SK-N-MC (cell line): ENCODE measurements around the gene ADAMTS7.
"Not testable (repeated sequence)": the region's sequence is repeated elsewhere in the genome, so short reads cannot be mapped to it uniquely, and the experiment has no call there.

ENCODE experiments used
- DNase-seq: peaks from one replicate; pipeline ENCODE4 v3.0.0-alpha.2; 2011; ENCODE audit warnings: low read depth, low spot score
- H3K27ac ChIP-seq: fragments of 200-600 bp; sonication (generic); 2 replicates; pipeline ENCODE4 v1.5.1; 2016; ENCODE audit warnings: mixed run types
- H3K36me3 ChIP-seq: fragments of 200-600 bp; sonication (generic); 2 replicates; pipeline ENCODE4 v1.6.1; 2017; ENCODE audit warnings: antibody characterized with exemption, low read length, mixed read lengths; ENCODE audit not compliant: insufficient read depth
- H3K4me3 ChIP-seq: fragments of 200-600 bp; sonication (generic); 2 replicates; pipeline ENCODE4 v1.5.1; 2016
- H3K9ac ChIP-seq: fragments of 200-600 bp; sonication (generic); 2 replicates; pipeline ENCODE4 v1.8.0; 2017; ENCODE audit warnings: mixed run types, mixed read lengths; ENCODE audit not compliant: insufficient read length
- H3K9me3 ChIP-seq: fragments of 200-600 bp; sonication (generic); 2 replicates; pipeline ENCODE4 v1.6.1; 2017; ENCODE audit warnings: low read depth, mild to moderate bottlenecking, antibody characterized with exemption, low read length, moderate library complexity, mixed read lengths
- EZH2 ChIP-seq: fragments of 200-600 bp; sonication (generic); IDR thresholded peaks from one replicate; pipeline ENCODE4 v1.6.1; 2017; ENCODE audit warnings: antibody characterized with exemption
- FOXP2 ChIP-seq: optimal IDR thresholded peaks from 2 replicates; pipeline ENCODE3; 2011; ENCODE audit warnings: mild to moderate bottlenecking, moderate library complexity; ENCODE audit not compliant: insufficient read depth; ENCODE audit errors: extremely low read length, control extremely low read depth
- POLR2AphosphoS5 ChIP-seq: IDR thresholded peaks from 2 replicates; pipeline ENCODE4 v1.6.1; 2012; ENCODE audit warnings: mild to moderate bottlenecking, low read depth, low read length, borderline replicate concordance

Gene ADAMTS7

DNA sequence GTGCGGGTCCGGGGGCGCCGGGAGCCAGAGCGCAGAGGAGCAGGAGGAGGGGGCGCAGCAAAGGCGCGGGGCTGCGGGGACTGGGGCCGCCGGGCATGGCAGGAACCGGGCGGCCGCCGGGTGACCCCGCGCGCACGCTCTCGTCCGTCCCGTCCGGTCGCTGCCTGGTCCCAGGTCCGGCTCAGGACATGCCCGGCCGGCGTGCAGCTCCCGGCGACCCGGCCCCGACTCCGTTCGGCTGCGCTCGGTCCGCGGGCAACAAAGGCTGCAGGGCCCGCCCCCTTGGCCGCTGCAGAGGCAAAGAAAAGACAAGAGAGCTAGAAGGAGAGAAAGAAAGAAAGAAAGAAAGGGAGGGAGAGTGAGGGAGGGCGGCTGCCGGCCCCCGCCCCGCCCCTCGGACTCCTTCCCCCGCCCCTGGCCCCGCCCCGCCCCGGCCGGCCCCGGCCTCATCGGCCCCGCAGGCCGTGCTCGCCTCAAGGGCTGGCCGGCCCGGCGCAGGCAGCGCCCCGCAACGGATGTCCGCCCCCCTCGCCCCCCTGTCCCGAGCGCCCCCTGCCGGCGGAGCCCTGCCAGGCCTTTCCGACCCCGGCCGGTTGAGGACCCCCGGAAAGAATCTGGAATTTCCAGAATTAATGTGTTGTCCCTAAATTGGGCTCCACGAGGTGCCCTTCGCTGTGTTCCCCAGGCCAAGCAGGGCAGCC is at the start of gene ADAMTS7:
ADAMTS7 (minus strand) TSS at position 341 of the 701 bp plus-strand sequence; CDS start at position 97, 244 bp downstream.
- Histone ChIP-seq H3K27ac (no peak within 1 kb of the TSS), H3K9ac (no peak within 1 kb of the TSS), H3K4me3 (peak within 1 kb of the TSS; percentile 80), H3K36me3 (no peaks in the 10 kb centered on the region), H3K9me3 (no peaks in the 10 kb centered on the region)
- TF ChIP-seq EZH2 (no peak), FOXP2 (no peak), POLR2AphosphoS5 (no peak)
- DNase-seq = no peak

DNA sequence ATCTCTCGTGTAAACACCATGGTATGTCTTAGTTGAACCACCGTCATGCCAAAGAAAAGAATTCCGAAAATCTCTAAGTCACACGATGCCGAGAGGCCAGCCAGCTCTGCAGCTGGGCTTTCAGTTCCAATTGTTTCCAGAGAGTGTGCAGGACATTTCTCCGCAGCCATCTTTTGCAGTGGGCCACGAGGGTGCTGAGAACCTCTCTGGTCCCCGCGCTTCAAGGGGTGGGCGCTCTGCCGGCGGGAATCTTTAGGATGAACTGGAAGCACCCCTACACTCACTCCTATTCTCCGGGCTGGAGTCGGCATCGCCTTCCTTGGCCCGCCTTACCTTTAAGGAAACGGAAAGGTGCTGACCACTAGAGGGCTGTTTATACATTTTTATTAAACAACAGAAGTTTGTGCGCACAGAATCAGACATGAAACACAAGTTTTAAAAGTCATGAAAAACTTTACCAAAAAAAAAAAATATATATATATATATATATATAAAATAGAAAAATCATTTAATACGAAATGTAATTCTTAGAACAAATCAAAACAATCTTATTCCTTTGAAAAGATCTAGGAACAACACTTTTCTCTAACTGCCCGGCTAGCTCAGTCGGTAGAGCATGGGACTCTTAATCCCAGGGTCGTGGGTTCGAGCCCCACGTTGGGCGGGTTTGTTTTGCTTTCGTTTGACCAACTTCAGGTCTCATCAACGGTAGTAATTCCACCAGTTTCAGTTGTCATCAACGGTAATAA is 48.9 kb upstream of the ADAMTS7 start:
- TF ChIP-seq POLR2AphosphoS5 (peak; percentile 30; the same call in 1 of the 2 replicates), FOXP2 (no peak)
- peak overlapping the region; percentile 82 for H3K9ac ChIP-seq
- DNase-seq = no peak
- no peaks in the 10 kb centered on the region for H3K9me3 ChIP-seq
- H3K36me3 ChIP-seq = no peaks in the 10 kb centered on the region
- peak overlapping the region; percentile 83 for H3K4me3 ChIP-seq
- H3K27ac ChIP-seq = peak overlapping the region; percentile 90

GRCh38 chr15:78855746-78856145 is 44.5 kb upstream of the ADAMTS7 start:
- no peak for TF ChIP-seq FOXP2
- no peak for TF ChIP-seq POLR2AphosphoS5
- TF ChIP-seq EZH2 = no peak
- Histone ChIP-seq H3K9ac (no peak overlapping the region), H3K27ac (no peak overlapping the region), H3K36me3 (no peaks in the 10 kb centered on the region), H3K9me3 (no peaks in the 10 kb centered on the region), H3K4me3 (no peak overlapping the region)
- DNase-seq = no peak

DNA sequence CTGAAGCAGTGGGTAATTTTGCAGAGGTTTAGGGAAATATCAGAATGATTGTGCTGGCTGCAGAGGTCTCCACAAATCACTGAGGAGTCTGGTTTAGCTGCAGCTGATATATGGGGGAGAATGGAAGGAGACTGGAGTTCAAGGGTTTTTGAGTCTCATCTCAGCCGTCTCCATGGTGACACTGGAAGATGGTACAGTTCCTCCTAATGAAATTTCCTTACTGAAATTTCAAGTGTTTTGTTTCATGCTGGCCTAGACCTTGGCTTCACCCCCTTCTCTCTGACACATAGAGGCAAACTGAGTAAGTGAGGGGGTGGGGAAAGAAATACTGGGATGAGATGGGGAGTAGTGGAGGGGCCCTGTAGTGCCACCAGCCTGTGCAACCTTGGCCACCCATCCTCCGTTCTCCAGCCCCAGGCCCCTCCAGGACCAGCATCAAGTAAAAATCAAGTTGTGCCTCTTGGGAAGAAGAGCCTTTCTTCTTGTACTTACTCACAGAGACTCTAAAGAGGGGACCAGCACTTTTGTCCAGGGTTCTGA is 43.6 kb upstream of the ADAMTS7 start:
- H3K27ac ChIP-seq = no peak overlapping the region
- H3K9me3 ChIP-seq = no peaks in the 10 kb centered on the region
- no peak overlapping the region for H3K9ac ChIP-seq
- no peaks in the 10 kb centered on the region for H3K36me3 ChIP-seq
- TF ChIP-seq EZH2 (no peak), FOXP2 (no peak)
- H3K4me3 ChIP-seq = no peak overlapping the region
- no peak for DNase-seq

- H3K9ac ChIP-seq = no peak overlapping the region
- H3K4me3 ChIP-seq = no peak overlapping the region
- TF ChIP-seq POLR2AphosphoS5 (no peak), EZH2 (no peak), FOXP2 (no peak)
- H3K27ac ChIP-seq = no peak overlapping the region
- H3K36me3 ChIP-seq = no peaks in the 10 kb centered on the region
- no peak for DNase-seq
- no peaks in the 10 kb centered on the region for H3K9me3 ChIP-seq
Measured at GRCh38 chr15:78853500-78853899, 42.2 kb upstream of the ADAMTS7 start.

- no peaks in the 10 kb centered on the region for H3K36me3 ChIP-seq
- no peak overlapping the region for H3K4me3 ChIP-seq
- no peak for TF ChIP-seq FOXP2
- TF ChIP-seq EZH2 = no peak
- no peak for TF ChIP-seq POLR2AphosphoS5
- no peak overlapping the region for H3K9ac ChIP-seq
- H3K9me3 ChIP-seq = no peaks in the 10 kb centered on the region
- no peak for DNase-seq
- no peak overlapping the region for H3K27ac ChIP-seq
Measured at GRCh38 chr15:78850941-78851755, 39.9 kb upstream of the ADAMTS7 start.

- no peak overlapping the region for H3K9ac ChIP-seq
- no peaks in the 10 kb centered on the region for H3K9me3 ChIP-seq
- H3K36me3 ChIP-seq = no peaks in the 10 kb centered on the region
- no peak overlapping the region for H3K27ac ChIP-seq
- no peak overlapping the region for H3K4me3 ChIP-seq
- no peak for TF ChIP-seq EZH2
- no peak for TF ChIP-seq POLR2AphosphoS5
- no peak for TF ChIP-seq FOXP2
- no peak for DNase-seq
Measured at GRCh38 chr15:78850352-78850751, 39.1 kb upstream of the ADAMTS7 start.

DNA sequence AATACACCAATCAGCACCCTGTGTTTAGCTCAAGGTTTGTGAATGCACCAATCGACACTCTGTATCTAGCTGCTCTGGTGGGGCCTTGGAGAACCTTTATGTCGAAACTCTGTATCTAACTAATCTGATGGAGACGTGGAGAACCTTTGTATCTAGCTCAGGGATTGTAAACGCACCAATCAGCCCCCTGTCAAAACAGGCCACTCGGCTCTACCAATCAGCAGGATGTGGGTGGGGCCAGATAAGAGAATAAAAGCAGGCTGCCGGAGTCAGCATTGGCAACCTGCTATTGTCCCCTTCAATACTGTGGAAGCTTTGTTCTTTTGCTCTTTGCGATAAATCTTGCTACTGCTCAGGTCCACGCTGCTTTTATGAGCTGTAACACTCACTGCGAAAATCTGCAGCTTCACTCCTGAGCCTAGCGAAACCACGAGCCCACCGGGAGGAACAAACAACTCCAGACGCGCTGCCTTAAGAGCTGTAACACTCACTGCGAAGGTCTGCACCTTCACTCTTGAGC is 36.2 kb upstream of the ADAMTS7 start:
- not testable (repeated sequence) for H3K9me3 ChIP-seq, DNase-seq, H3K4me3 ChIP-seq, H3K27ac ChIP-seq, H3K36me3 ChIP-seq, H3K9ac ChIP-seq

DNA sequence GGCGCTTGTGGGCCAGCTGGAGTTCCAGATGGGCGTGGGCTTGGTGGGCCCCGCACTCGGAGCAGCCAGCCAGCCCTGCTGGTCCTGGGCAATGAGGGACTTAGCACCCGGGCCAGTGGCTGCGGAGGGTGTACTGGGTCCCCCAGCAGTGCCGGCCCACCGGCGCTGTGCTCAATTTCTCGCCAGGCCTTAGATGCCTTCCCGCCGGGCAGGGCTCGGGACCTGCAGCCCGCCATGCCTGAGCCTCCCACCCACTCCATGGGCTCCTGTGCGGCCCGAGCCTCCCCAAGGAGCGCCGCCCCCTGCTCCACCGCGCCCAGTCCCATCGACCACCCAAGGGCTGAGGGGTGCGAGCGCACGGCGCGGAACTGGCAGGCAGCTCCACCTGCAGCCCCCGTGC is 35.6 kb upstream of the ADAMTS7 start:
- not testable (repeated sequence) for H3K9ac ChIP-seq, DNase-seq, H3K9me3 ChIP-seq, H3K4me3 ChIP-seq, H3K36me3 ChIP-seq, H3K27ac ChIP-seq
